HG02642 (cell line): ENCODE data around the gene FHIT.

Source experiments
- ATAC-seq: cut with Tn5 transposase; IDR thresholded peaks from one replicate; pipeline ENCODE4 v1.9.1; 2021; ENCODE audit warnings: mild to moderate bottlenecking; ENCODE audit not compliant: unreplicated experiment, poor library complexity

The FHIT gene

GRCh38 chr3:59762941-59763340, 1488.3 kb downstream of the FHIT start:
- ATAC-seq, result no peak

GRCh38 chr3:59759298-59760031, 1491.8 kb downstream of the FHIT start:
- ATAC-seq, result no peak

- no peak for ATAC-seq
These were observed 1492.6 kb downstream of the FHIT start for GRCh38 chr3:59758672-59759071.

- no peak for ATAC-seq
These were observed 1494.3 kb downstream of the FHIT start for GRCh38 chr3:59756934-59757333.

GRCh38 chr3:59754456-59755129, 1496.7 kb downstream of the FHIT start:
- no peak for ATAC-seq

GRCh38 chr3:59753808-59754450, 1497.3 kb downstream of the FHIT start:
- ATAC-seq, result no peak

- no peak for ATAC-seq
These were observed 1498.3 kb downstream of the FHIT start for GRCh38 chr3:59752925-59753324.

- no peak for ATAC-seq
These were observed 1499.6 kb downstream of the FHIT start for GRCh38 chr3:59751606-59752005.

- no peak for ATAC-seq
These were observed 1500.9 kb downstream of the FHIT start for GRCh38 chr3:59750391-59750790.

- ATAC-seq, result no peak
These were observed 1502.0 kb downstream of the FHIT start for GRCh38 chr3:59749291-59749690.

GRCh38 chr3:59746585-59746984, 1504.7 kb downstream of the FHIT start:
- no peak for ATAC-seq

- ATAC-seq, result no peak
These were observed 1514.0 kb downstream of the FHIT start for GRCh38 chr3:59737241-59737640.

GRCh38 chr3:59734061-59734460, 1517.2 kb downstream of the FHIT start:
- no peak for ATAC-seq

- ATAC-seq, result no peak
These were observed 1518.0 kb downstream of the FHIT start for GRCh38 chr3:59733041-59733809.

- no peak for ATAC-seq
These were observed 1519.3 kb downstream of the FHIT start for GRCh38 chr3:59731943-59732342.

- ATAC-seq, result no peak
These were observed 1520.7 kb downstream of the FHIT start for GRCh38 chr3:59730591-59730990.

- ATAC-seq, result no peak
These were observed 1522.7 kb downstream of the FHIT start for GRCh38 chr3:59728587-59728908.

- ATAC-seq, result no peak
These were observed 1523.2 kb downstream of the FHIT start for GRCh38 chr3:59727902-59728586.

- ATAC-seq, result no peak
These were observed 1525.0 kb downstream of the FHIT start for GRCh38 chr3:59726279-59726678.

GRCh38 chr3:59717679-59718205, 1533.5 kb downstream of the FHIT start:
- no peak for ATAC-seq
